Thoracic aorta (tissue), 2 donors: ENCODE measurements around the gene COA7. TPM values are rescaled to one million over a fixed set of nuclear protein-coding genes. Genes with fewer than 3 reads are reported as not detected.
"Not testable (repeated sequence)": the region's sequence is repeated elsewhere in the genome, so short reads cannot be mapped to it uniquely, and the experiment has no call there.

Source experiments
- ATAC-seq: fragments of 150-250 bp; one replicate; pipeline ENCODE4 v1.8.0; 2017; ENCODE audit warnings: low read depth; ENCODE audit not compliant: insufficient number of reproducible peaks, low FRiP score
- DNase-seq: peaks from one replicate; pipeline ENCODE4 v3.0.0-alpha.2; 2020; ENCODE audit warnings: low spot score
- H3K27ac ChIP-seq, 2 donors: fragments of 200-600 bp; sonication (generic); 1 replicate in 1 of 2; 2 replicates in 1 of 2; pipeline ENCODE4 v1.5.1; 2016; ENCODE audit warnings: mild to moderate bottlenecking in 2 of 2, moderate library complexity in 2 of 2
- H3K27me3 ChIP-seq: fragments of 200-600 bp; sonication (generic); replicated peaks from 2 replicates; pipeline ENCODE4 v1.6.0; 2016; ENCODE audit warnings: mild to moderate bottlenecking; ENCODE audit not compliant: insufficient read depth
- H3K36me3 ChIP-seq: fragments of 200-600 bp; sonication (generic); one replicate; pipeline ENCODE4 v1.5.1; 2016
- H3K4me1 ChIP-seq, 2 donors: fragments of 200-600 bp; sonication (generic); 1 replicate in 1 of 2; 2 replicates in 1 of 2; pipeline versions ENCODE4 v1.5.1 to v1.6.0; 2016; ENCODE audit warnings: low read depth in 2 of 2, mild to moderate bottlenecking in 1 of 2; ENCODE audit not compliant: control insufficient read depth in 1 of 2
- H3K4me3 ChIP-seq: fragments of 200-600 bp; sonication (generic); 2 replicates; pipeline ENCODE4 v1.5.1; 2016; ENCODE audit warnings: mild to moderate bottlenecking
- H3K9me3 ChIP-seq: fragments of 200-600 bp; sonication (generic); 2 replicates; pipeline ENCODE4 v1.5.1; 2016
- total RNA-seq, 2 donors: library from RNA; depleted of rRNA; stranded (reverse); fragments of >200 nt; gene quantifications; one replicate each; pipeline versions ENCODE4 v1.1.0 to v1.2.3, GENCODE V29; 2016
- TF ChIP-seq, protein P1 (sequence below): fragments of 200-600 bp; sonication (generic); IDR thresholded peaks from one replicate; pipeline ENCODE4 v1.5.1; 2019; ENCODE audit warnings: antibody characterized with exemption

COA7 gene
- total RNA-seq, 2 donors from 2014 or later, result 4.6 to 9.9 TPM

DNA sequence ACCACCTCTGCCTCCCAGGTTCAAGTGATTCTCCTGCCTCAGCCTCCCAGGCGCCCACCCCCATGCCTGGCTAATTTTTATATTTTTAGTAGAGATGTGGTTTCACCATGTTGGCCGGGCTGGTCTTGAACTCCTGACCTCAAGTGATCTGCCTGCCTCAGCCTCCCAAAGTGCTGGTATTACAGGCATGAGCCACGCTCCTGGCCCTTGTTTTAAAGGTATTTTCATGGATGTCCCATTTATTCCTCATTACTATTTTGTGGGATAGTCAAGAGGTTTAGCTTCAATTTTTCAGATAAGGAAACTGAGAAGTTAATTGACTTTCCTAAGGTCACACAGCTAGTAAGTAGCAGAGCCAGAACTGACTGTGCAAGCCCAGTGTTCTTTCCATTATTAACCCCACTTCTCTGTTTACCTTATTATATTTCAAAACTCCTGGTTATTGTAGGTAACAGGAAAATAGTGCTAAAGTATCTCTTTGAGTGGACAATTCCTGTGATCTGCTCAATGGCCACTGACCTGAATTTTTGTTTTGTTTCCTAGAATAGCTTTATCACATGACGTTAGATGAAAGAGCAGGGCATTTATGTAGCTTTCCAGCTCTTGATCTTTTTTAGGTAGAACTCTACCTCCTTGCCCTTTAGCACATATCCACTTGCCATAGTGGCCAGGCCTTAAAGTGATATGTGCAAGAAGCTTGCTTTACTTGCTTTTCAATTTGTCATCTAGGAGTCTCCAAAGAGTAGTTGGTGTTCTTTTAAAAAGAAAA lies 41.7 kb upstream of the COA7 start:
- DNase-seq, result no peak
- no peak for ATAC-seq
- no peak overlapping the region for H3K27ac ChIP-seq
- H3K36me3 ChIP-seq, result no peaks in the 10 kb centered on the region
- TF ChIP-seq, protein P1, sequence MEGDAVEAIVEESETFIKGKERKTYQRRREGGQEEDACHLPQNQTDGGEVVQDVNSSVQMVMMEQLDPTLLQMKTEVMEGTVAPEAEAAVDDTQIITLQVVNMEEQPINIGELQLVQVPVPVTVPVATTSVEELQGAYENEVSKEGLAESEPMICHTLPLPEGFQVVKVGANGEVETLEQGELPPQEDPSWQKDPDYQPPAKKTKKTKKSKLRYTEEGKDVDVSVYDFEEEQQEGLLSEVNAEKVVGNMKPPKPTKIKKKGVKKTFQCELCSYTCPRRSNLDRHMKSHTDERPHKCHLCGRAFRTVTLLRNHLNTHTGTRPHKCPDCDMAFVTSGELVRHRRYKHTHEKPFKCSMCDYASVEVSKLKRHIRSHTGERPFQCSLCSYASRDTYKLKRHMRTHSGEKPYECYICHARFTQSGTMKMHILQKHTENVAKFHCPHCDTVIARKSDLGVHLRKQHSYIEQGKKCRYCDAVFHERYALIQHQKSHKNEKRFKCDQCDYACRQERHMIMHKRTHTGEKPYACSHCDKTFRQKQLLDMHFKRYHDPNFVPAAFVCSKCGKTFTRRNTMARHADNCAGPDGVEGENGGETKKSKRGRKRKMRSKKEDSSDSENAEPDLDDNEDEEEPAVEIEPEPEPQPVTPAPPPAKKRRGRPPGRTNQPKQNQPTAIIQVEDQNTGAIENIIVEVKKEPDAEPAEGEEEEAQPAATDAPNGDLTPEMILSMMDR, result no peak
- H3K9me3 ChIP-seq, result no peaks in the 10 kb centered on the region
- H3K27me3 ChIP-seq, result no peaks in the 10 kb centered on the region
- peaks cover 3 to 19% of the 10 kb centered on the region in 2 donors for H3K4me1 ChIP-seq
- H3K4me3 ChIP-seq, result no peak overlapping the region

DNA sequence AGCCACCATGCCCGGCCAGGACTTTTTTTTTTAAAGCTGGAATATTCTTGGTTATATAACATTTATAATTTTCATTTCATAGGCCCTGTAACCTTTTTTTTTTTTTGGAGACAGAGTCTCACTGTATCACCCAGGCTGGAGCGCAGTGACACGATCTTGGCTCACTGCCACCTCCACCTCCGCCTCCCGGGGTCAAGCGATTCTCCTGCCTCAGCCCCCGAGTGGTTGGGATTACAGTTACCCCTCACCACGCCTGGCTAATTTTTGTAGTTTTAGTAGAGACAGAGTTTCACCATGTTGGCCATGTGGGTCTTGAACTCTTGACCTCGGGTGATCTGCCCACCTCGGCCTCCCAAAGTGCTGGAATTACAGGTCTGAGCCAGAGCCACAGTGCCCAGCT lies 40.7 kb upstream of the COA7 start:
- no peaks in the 10 kb centered on the region for H3K9me3 ChIP-seq
- no peak overlapping the region for H3K27ac ChIP-seq
- no peak for ATAC-seq
- H3K36me3 ChIP-seq, result no peaks in the 10 kb centered on the region
- peaks cover 3 to 19% of the 10 kb centered on the region in 2 donors for H3K4me1 ChIP-seq
- DNase-seq, result no peak
- no peaks in the 10 kb centered on the region for H3K27me3 ChIP-seq
- no peak overlapping the region for H3K4me3 ChIP-seq
- TF ChIP-seq, protein P1, result no peak

DNA sequence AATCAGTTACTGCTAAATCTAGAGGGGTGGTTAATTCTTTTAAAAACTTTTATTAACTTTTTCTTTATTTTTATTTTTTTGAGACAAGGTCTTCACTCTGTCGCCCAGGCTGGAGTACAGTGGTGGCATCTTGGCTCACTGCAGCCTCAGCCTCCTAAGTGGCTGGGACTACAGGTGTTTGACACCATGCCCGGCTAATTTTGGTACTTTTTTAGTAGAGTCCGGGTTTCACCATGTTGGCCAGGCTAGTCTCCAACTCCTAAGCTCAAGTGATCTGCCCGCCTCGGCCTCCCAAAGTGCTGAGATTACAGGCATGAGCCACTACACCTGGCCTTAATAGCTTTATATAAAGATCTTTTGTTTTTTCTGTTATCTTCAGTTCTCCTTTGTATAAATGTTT lies 40.0 kb upstream of the COA7 start:
- TF ChIP-seq, protein P1, result no peak
- ATAC-seq, result no peak

DNA sequence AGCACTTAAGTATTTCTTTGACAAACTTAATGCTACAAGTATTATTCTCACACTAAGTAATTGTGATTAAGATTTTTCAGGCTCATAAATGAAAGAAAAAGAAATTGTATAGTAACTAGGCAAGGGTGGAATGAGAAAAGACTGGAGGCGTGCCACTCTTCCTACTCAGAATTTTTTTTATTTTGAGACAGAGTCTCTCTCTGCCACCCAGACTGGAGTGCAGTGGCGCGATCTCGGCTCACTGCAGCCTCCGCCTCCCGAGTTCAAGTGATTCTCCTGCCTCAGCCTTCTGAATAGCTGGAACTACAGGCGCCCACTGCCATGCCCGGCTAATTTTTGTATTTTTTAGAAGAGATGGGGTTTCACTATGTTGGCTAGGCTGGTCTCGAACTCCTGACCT lies 37.2 kb upstream of the COA7 start:
- H3K36me3 ChIP-seq, ATAC-seq, H3K9me3 ChIP-seq, H3K4me3 ChIP-seq, H3K27me3 ChIP-seq, H3K27ac ChIP-seq, DNase-seq: not testable (repeated sequence)
- peaks cover 3 to 19% of the 10 kb centered on the region in 2 donors for H3K4me1 ChIP-seq

More for the DNA sequence above, 40.0 kb upstream of the COA7 start:
- Histone ChIP-seq H3K27ac (no peak overlapping the region), H3K4me1 (peaks cover 3 to 19% of the 10 kb centered on the region in 2 donors), H3K9me3 (no peaks in the 10 kb centered on the region), H3K27me3 (no peaks in the 10 kb centered on the region), H3K4me3 (no peak overlapping the region), H3K36me3 (no peaks in the 10 kb centered on the region)
- no peak for DNase-seq

DNA sequence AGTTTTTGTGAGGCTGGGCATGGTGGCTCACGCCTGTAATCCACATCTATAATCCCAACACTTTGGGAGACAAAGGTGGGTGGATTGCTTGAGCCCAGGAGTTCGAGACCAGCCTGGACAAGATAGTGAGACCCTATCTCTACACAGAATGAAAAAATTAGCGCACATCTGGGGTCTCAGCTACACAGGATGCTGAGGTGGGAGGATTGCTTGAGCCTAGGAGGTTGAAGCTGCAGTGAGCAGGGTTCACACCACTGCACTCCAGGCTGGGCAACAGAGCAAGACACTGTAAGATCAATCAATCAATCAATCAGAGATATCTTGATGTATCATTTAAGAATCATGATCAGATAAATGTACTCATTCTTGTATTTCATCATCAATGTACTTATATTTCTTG lies 35.2 kb upstream of the COA7 start:
- DNase-seq (no peak), ATAC-seq (no peak)
- Histone ChIP-seq H3K9me3 (no peaks in the 10 kb centered on the region), H3K4me3 (no peak overlapping the region), H3K36me3 (no peaks in the 10 kb centered on the region), H3K27me3 (no peaks in the 10 kb centered on the region), H3K4me1 (peaks cover under 1 to 22% of the 10 kb centered on the region in 2 donors), H3K27ac (no peak overlapping the region)
- TF ChIP-seq, protein P1, result no peak
